Measurements from ENCODE around the gene PDGFB.

The PDGFB gene

GRCh38 chr22:39253435-39254070, 8.8 kb upstream of the PDGFB start:
- DNase-seq (ENCODE audit: low read depth) = peak; percentile 91

GRCh38 chr22:39252461-39253434, 8.0 kb upstream of the PDGFB start:
- peak; percentile 29 for DNase-seq (ENCODE audit: low read depth)

- DNase-seq (ENCODE audit: low read depth) = no peak
Measured at GRCh38 chr22:39251762-39252460, 7.1 kb upstream of the PDGFB start.

- DNase-seq (ENCODE audit: low read depth) = no peak
Measured at GRCh38 chr22:39250838-39251237, 6.1 kb upstream of the PDGFB start.

GRCh38 chr22:39250131-39250530, 5.3 kb upstream of the PDGFB start:
- DNase-seq (ENCODE audit: low read depth) = no peak

GRCh38 chr22:39249086-39249704, 4.4 kb upstream of the PDGFB start:
- DNase-seq (ENCODE audit: low read depth) = no peak

GRCh38 chr22:39248254-39248653, 3.5 kb upstream of the PDGFB start:
- no peak for DNase-seq (ENCODE audit: low read depth)

- no peak for DNase-seq (ENCODE audit: low read depth)
Measured at GRCh38 chr22:39247361-39247760, 2.6 kb upstream of the PDGFB start.

- no peak for DNase-seq (ENCODE audit: low read depth)
Measured at GRCh38 chr22:39246690-39247332, 2.0 kb upstream of the PDGFB start.

GRCh38 chr22:39246217-39246616, 1.4 kb upstream of the PDGFB start:
- no peak for DNase-seq (ENCODE audit: low read depth)

- no peak for DNase-seq (ENCODE audit: low read depth)
Measured at GRCh38 chr22:39245130-39246039, 603 bp upstream of the PDGFB start.

GRCh38 chr22:39244136-39244495, 666 bp downstream of the PDGFB start:
- no peak for DNase-seq (ENCODE audit: low read depth)

- no peak for DNase-seq (ENCODE audit: low read depth)
Measured at GRCh38 chr22:39243439-39244135, 1.2 kb downstream of the PDGFB start.

- no peak for DNase-seq (ENCODE audit: low read depth)
Measured at GRCh38 chr22:39242595-39243438, 2.0 kb downstream of the PDGFB start.

GRCh38 chr22:39241794-39242594, 2.8 kb downstream of the PDGFB start:
- no peak for DNase-seq (ENCODE audit: low read depth)

- DNase-seq (ENCODE audit: low read depth) = peak; percentile 49
Measured at GRCh38 chr22:39240831-39241793, 3.7 kb downstream of the PDGFB start.

Measured in amniotic epithelial cell (primary cell).